Measurements from ENCODE around the gene FAM241B. TPM values are rescaled to one million over a fixed set of nuclear protein-coding genes. Genes with fewer than 3 reads are reported as not detected.

Gene FAM241B
- total and polyA plus RNA-seq, 2 of the 4 experiments (the other 2 are of a cell fraction): 0.18 to 1.4 TPM

GRCh38 chr10:69676301-69676700, 46.3 kb downstream of the FAM241B start:
- Histone ChIP-seq H2AK5ac (ENCODE audit: low read depth, low read length) (no peak overlapping the region), H3K27me3 (ENCODE audit: control insufficient read depth, insufficient read depth, low read length) (peaks cover 79% of the 10 kb centered on the region), H2BK20ac (ENCODE audit: low read depth, low read length) (no peak overlapping the region), H4K8ac (ENCODE audit: low read depth in 2 of 2, low read length in 2 of 2) (no peak overlapping the region), H3K4me2 (ENCODE audit: low read depth, low read length) (no peak overlapping the region), H4K91ac (ENCODE audit: insufficient read depth, low read depth, low read length) (no peak overlapping the region), H3K14ac (replicated peaks; ENCODE audit: low read depth, low read length) (no peak overlapping the region), H2BK5ac (ENCODE audit: low read depth, low read length, poor library complexity, severe bottlenecking) (no peak overlapping the region), H2BK15ac (ENCODE audit: low read depth, low read length) (no peak overlapping the region), H3K4me3 (ENCODE audit: insufficient read depth, low read depth, low read length) (no peak overlapping the region), H3K79me1 (ENCODE audit: low read depth in 1 of 2, low read length in 2 of 2) (no peaks in the 10 kb centered on the region), H2BK120ac (ENCODE audit: low read depth, low read length) (no peak overlapping the region), H3K9me3 (ENCODE audit: control insufficient read depth, insufficient read depth, low read length) (peaks cover 8% of the 10 kb centered on the region), H4K20me1 (ENCODE audit: insufficient read depth, low read length) (no peaks in the 10 kb centered on the region), H3K4ac (ENCODE audit: low read depth, low read length) (no peak overlapping the region), H3K4me1 (ENCODE audit: control insufficient read depth, insufficient read depth, low read length) (no peaks in the 10 kb centered on the region), H2AK9ac (replicated peaks; ENCODE audit: low read depth, low read length, poor library complexity) (no peak overlapping the region), H3K18ac (ENCODE audit: low read depth, low read length) (no peak overlapping the region), H3K9me1 (ENCODE audit: insufficient read depth, low read length) (no peaks in the 10 kb centered on the region), H3K56ac (ENCODE audit: extremely low read depth, insufficient read depth, low read length) (no peak overlapping the region), H4K5ac (ENCODE audit: low read depth, low read length) (no peak overlapping the region), H3K36me3 (ENCODE audit: control insufficient read depth, insufficient read depth, low read length) (no peaks in the 10 kb centered on the region), H3K9ac (ENCODE audit: low read depth, low read length) (no peak overlapping the region), H3K23ac (ENCODE audit: low read depth, low read length) (no peak overlapping the region), H3K27ac (ENCODE audit: insufficient read depth, low read length) (no peak overlapping the region), H2AFZ (replicated peaks; ENCODE audit: low read length, poor library complexity) (no peak overlapping the region)
- BruUV-seq (replicated peaks): no TSS peak
- TF ChIP-seq RAD21 (IDR thresholded peaks at IDR 0.05; ENCODE audit: low read length) (no peak), SMC3 (IDR thresholded peaks at IDR 0.05; ENCODE audit: low read depth, low read length) (no peak), FOS (IDR thresholded peaks at IDR 0.05; ENCODE audit: low read depth, low read length) (no peak), CHD1 (IDR thresholded peaks at IDR 0.05; ENCODE audit: low read depth, low read length) (no peak), NFE2L2 (IDR thresholded peaks at IDR 0.05; ENCODE audit: low read depth, low read length) (no peak)
- TF ChIP-seq, protein P1, sequence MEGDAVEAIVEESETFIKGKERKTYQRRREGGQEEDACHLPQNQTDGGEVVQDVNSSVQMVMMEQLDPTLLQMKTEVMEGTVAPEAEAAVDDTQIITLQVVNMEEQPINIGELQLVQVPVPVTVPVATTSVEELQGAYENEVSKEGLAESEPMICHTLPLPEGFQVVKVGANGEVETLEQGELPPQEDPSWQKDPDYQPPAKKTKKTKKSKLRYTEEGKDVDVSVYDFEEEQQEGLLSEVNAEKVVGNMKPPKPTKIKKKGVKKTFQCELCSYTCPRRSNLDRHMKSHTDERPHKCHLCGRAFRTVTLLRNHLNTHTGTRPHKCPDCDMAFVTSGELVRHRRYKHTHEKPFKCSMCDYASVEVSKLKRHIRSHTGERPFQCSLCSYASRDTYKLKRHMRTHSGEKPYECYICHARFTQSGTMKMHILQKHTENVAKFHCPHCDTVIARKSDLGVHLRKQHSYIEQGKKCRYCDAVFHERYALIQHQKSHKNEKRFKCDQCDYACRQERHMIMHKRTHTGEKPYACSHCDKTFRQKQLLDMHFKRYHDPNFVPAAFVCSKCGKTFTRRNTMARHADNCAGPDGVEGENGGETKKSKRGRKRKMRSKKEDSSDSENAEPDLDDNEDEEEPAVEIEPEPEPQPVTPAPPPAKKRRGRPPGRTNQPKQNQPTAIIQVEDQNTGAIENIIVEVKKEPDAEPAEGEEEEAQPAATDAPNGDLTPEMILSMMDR (conservative IDR thresholded peaks at IDR 0.05; ENCODE audit: low read depth, low read length): no peak
- DNase-seq: no peak
- CTCF ChIA-PET: no interaction called here
- intact Hi-C loops (cut with micrococcal nuclease) (no loop called here), in situ Hi-C loops (cut with MboI; ENCODE audit: low sequenced_read_pairs) (no loop called here), dilution Hi-C loops (cut with HindIII; ENCODE audit: low sequenced_read_pairs, unreplicated experiment) (no loop called here)
- ATAC-seq (ENCODE audit: low read depth): no peak
- WGBS, 2 experiments (ENCODE audit: extremely low coverage in 2 of 2, insufficient read length in 1 of 2): no CpG with 5 or more reads among the region's 4 CpGs
- POLR2A ChIA-PET (ENCODE audit: unreplicated experiment): no interaction called here

Data from IMR-90 (cell line).